Prostate gland (tissue), 2 donors: ENCODE measurements around the gene UPK2. TPM values are rescaled to one million over a fixed set of nuclear protein-coding genes. Genes with fewer than 3 reads are reported as not detected.
"Not testable (repeated sequence)": the region's sequence is repeated elsewhere in the genome, so short reads cannot be mapped to it uniquely, and the experiment has no call there.

Source experiments
- DNase-seq: peaks from one replicate; pipeline ENCODE4 v3.0.0-alpha.2; 2019; ENCODE audit warnings: low spot score
- H3K27ac ChIP-seq, 2 donors: fragments of 200-600 bp; sonication (generic); 2 replicates each; pipeline ENCODE4 v1.5.1; 2017 to 2019
- H3K27me3 ChIP-seq: fragments of 200-600 bp; sonication (generic); replicated peaks from 2 replicates; pipeline ENCODE4 v1.5.1; 2019; ENCODE audit not compliant: insufficient read depth
- H3K36me3 ChIP-seq, 2 donors: fragments of 200-600 bp; sonication (generic); 1 replicate in 1 of 2; 2 replicates in 1 of 2; pipeline versions ENCODE4 v1.5.1 to v1.8.1; 2017 to 2019
- H3K4me1 ChIP-seq: fragments of 200-600 bp; sonication (generic); replicated peaks from 2 replicates; pipeline ENCODE4 v1.5.1; 2019
- H3K4me3 ChIP-seq, 2 donors: fragments of 200-600 bp; sonication (generic); 2 replicates each; pipeline ENCODE4 v1.5.1; 2017 to 2019
- H3K9me3 ChIP-seq: fragments of 200-600 bp; sonication (generic); 2 replicates; pipeline ENCODE4 v1.5.1; 2017
- CTCF ChIP-seq, 4 experiments: fragments of 200-600 bp in 2 of 4; fragments of 450-650 bp in 2 of 4; sonication (generic) in 2 of 4; IDR thresholded peaks; 1 replicate in 3 of 4; 2 replicates in 1 of 4; pipeline ENCODE4 v1.5.1; 2016 to 2019; ENCODE audit warnings: antibody characterized with exemption in 4 of 4, mild to moderate bottlenecking in 2 of 4, moderate library complexity in 2 of 4
- POLR2A ChIP-seq: fragments of 450-650 bp; IDR thresholded peaks from one replicate; pipeline ENCODE4 v1.6.1; 2016; ENCODE audit warnings: antibody characterized with exemption, mild to moderate bottlenecking
- POLR2AphosphoS5 ChIP-seq: sonication (generic); formaldehyde crosslinking; IDR thresholded peaks from one replicate; pipeline ENCODE4 v1.6.1; 2017; ENCODE audit warnings: antibody characterized with exemption
- WGBS: methylation state at CpG from one replicate; pipeline ENCODE4 v1.1.5; 2018; 5-methylcytosine and 5-hydroxymethylcytosine counted together
- intact Hi-C: fragments of 100-400 bp; cut with DNase I; formaldehyde crosslinking; loops from one replicate; pipeline ENCODE4 v1.14.2; 2022
- total RNA-seq, 2 donors: library from RNA; depleted of rRNA; stranded (reverse); fragments of >200 nt; gene quantifications; one replicate each; pipeline ENCODE4 v1.1.0, GENCODE V29; 2016

The UPK2 gene
- total RNA-seq, 2 donors from 2014 or later = not detected

- H3K9me3 ChIP-seq = no peaks in the 10 kb centered on the region
- H3K36me3 ChIP-seq = no peaks in the 10 kb centered on the region
- intact Hi-C loops = no loop called here
- no peaks in the 10 kb centered on the region for H3K4me1 ChIP-seq
- no peak for DNase-seq
- H3K27me3 ChIP-seq = no peaks in the 10 kb centered on the region
- 29% methylated on average over 2 of the region's 2 CpGs for whole genome bisulfite sequencing
- H3K27ac ChIP-seq = no peak overlapping the region
- H3K4me3 ChIP-seq = no peak overlapping the region
- no peak for TF ChIP-seq CTCF (IDR thresholded peaks at IDR 0.05)
- no peak for TF ChIP-seq POLR2A
- TF ChIP-seq POLR2AphosphoS5 = no peak
Observed at GRCh38 chr11:118947091-118947490, 9.0 kb upstream of the UPK2 start.

- no peak for TF ChIP-seq CTCF (IDR thresholded peaks at IDR 0.05)
- no peak for TF ChIP-seq POLR2AphosphoS5
- no peak for TF ChIP-seq POLR2A
- intact Hi-C loops = no loop called here
- no peaks in the 10 kb centered on the region for H3K36me3 ChIP-seq
- WGBS = 59% methylated on average over 3 of the region's 3 CpGs
- H3K4me1 ChIP-seq = no peaks in the 10 kb centered on the region
- H3K9me3 ChIP-seq = no peaks in the 10 kb centered on the region
- no peak overlapping the region for H3K4me3 ChIP-seq
- H3K27ac ChIP-seq = no peak overlapping the region
- DNase-seq = no peak
- H3K27me3 ChIP-seq = no peaks in the 10 kb centered on the region
Observed at GRCh38 chr11:118948000-118948399, 8.1 kb upstream of the UPK2 start.

- Histone ChIP-seq H3K36me3 (no peaks in the 10 kb centered on the region), H3K9me3 (no peaks in the 10 kb centered on the region), H3K4me3 (no peak overlapping the region), H3K4me1 (no peaks in the 10 kb centered on the region), H3K27me3 (no peaks in the 10 kb centered on the region), H3K27ac (no peak overlapping the region)
- intact Hi-C loops = no loop called here
- DNase-seq = no peak
- TF ChIP-seq POLR2AphosphoS5 = no peak
- no peak for TF ChIP-seq CTCF (IDR thresholded peaks at IDR 0.05)
- no peak for TF ChIP-seq POLR2A
- WGBS = 31% methylated on average over 6 of the region's 6 CpGs
Observed at GRCh38 chr11:118953265-118953664, 2.8 kb upstream of the UPK2 start.

GRCh38 chr11:118953976-118954375, 2.1 kb upstream of the UPK2 start:
- not testable (repeated sequence) for H3K9me3 ChIP-seq
- WGBS = 54% methylated on average over 6 of the region's 6 CpGs

GRCh38 chr11:118956847-118957469, 860 bp downstream of the UPK2 start:
- Histone ChIP-seq H3K4me3 (no peak overlapping the region), H3K9me3 (no peaks in the 10 kb centered on the region), H3K36me3 (no peaks in the 10 kb centered on the region), H3K27ac (no peak overlapping the region), H3K4me1 (no peaks in the 10 kb centered on the region), H3K27me3 (no peaks in the 10 kb centered on the region)
- 55% methylated on average over 14 of the region's 14 CpGs for WGBS
- intact Hi-C loops = loop anchor here (1.0 to 2.0 kb wide), 2 partner anchors 50 to 267 kb away; no protein-coding TSS in a partner anchor
- TF ChIP-seq POLR2AphosphoS5 (no peak), CTCF (IDR thresholded peaks at IDR 0.05) (no peak)
- DNase-seq = no peak

More at GRCh38 chr11:118953976-118954375, 2.1 kb upstream of the UPK2 start:
- H3K27ac ChIP-seq, H3K27me3 ChIP-seq, DNase-seq, H3K4me1 ChIP-seq, H3K4me3 ChIP-seq, H3K36me3 ChIP-seq, intact Hi-C loops: not testable (repeated sequence)
